Measurements from ENCODE around the gene TFF2.

TFF2 gene

GRCh38 chr21:42350927-42351426, at the start of gene TFF2:
TSS of gene TFF2 (minus strand) at chr21:42350994. CDS start at chr21:42350957, 37 bp downstream.
- H3K36me3 ChIP-seq = no peaks in the 10 kb centered on the region
- peak; percentile 8 for DNase-seq
- H3K27me3 ChIP-seq (ENCODE audit: insufficient read depth, low read depth, severe bottlenecking) = no peaks in the 10 kb centered on the region
- no peak for TF ChIP-seq CTCF (IDR thresholded peaks at IDR 0.05; ENCODE audit: low read depth, low read length)
- peaks cover 19% of the 10 kb centered on the region for H3K9me3 ChIP-seq (ENCODE audit: severe bottlenecking)
- H3K4me3 ChIP-seq (ENCODE audit: low read depth, low read length) = no peak within 1 kb of the TSS
- no peak within 1 kb of the TSS for H3K27ac ChIP-seq

GRCh38 chr21:42400525-42400924, 49.7 kb upstream of the TFF2 start:
- Histone ChIP-seq H3K27ac (no peak overlapping the region), H3K36me3 (no peaks in the 10 kb centered on the region), H3K4me3 (ENCODE audit: low read depth, low read length) (no peak overlapping the region), H3K27me3 (ENCODE audit: insufficient read depth, low read depth, severe bottlenecking) (no peaks in the 10 kb centered on the region), H3K9me3 (ENCODE audit: severe bottlenecking) (peaks cover 8% of the 10 kb centered on the region)
- no peak for TF ChIP-seq CTCF (IDR thresholded peaks at IDR 0.05; ENCODE audit: low read depth, low read length)
- DNase-seq = no peak

- no peaks in the 10 kb centered on the region for H3K27me3 ChIP-seq (ENCODE audit: insufficient read depth, low read depth, severe bottlenecking)
- no peaks in the 10 kb centered on the region for H3K36me3 ChIP-seq
- no peak for DNase-seq
- peaks cover 8% of the 10 kb centered on the region for H3K9me3 ChIP-seq (ENCODE audit: severe bottlenecking)
- no peak overlapping the region for H3K27ac ChIP-seq
- H3K4me3 ChIP-seq (ENCODE audit: low read depth, low read length) = no peak overlapping the region
- TF ChIP-seq CTCF (IDR thresholded peaks at IDR 0.05; ENCODE audit: low read depth, low read length) = no peak
Measured at GRCh38 chr21:42398436-42399028, 47.7 kb upstream of the TFF2 start.

- DNase-seq = no peak
- H3K27ac ChIP-seq = no peak overlapping the region
- peaks cover 8% of the 10 kb centered on the region for H3K9me3 ChIP-seq (ENCODE audit: severe bottlenecking)
- H3K36me3 ChIP-seq = no peaks in the 10 kb centered on the region
- no peak overlapping the region for H3K4me3 ChIP-seq (ENCODE audit: low read depth, low read length)
- no peak for TF ChIP-seq CTCF (IDR thresholded peaks at IDR 0.05; ENCODE audit: low read depth, low read length)
- H3K27me3 ChIP-seq (ENCODE audit: insufficient read depth, low read depth, severe bottlenecking) = no peaks in the 10 kb centered on the region
Measured at GRCh38 chr21:42397746-42398394, 47.1 kb upstream of the TFF2 start.

GRCh38 chr21:42396799-42397745, 46.3 kb upstream of the TFF2 start:
- Histone ChIP-seq H3K27ac (no peak overlapping the region), H3K27me3 (ENCODE audit: insufficient read depth, low read depth, severe bottlenecking) (no peaks in the 10 kb centered on the region), H3K36me3 (no peaks in the 10 kb centered on the region), H3K9me3 (ENCODE audit: severe bottlenecking) (peaks cover 8% of the 10 kb centered on the region), H3K4me3 (ENCODE audit: low read depth, low read length) (no peak overlapping the region)
- DNase-seq = no peak
- TF ChIP-seq CTCF (IDR thresholded peaks at IDR 0.05; ENCODE audit: low read depth, low read length) = no peak
